ENCODE measurements around the gene ALX3. TPM values are rescaled to one million over a fixed set of nuclear protein-coding genes. Genes with fewer than 3 reads are reported as not detected.

ALX3 gene
- total RNA-seq, 1 experiment from 2014 or later: not detected

DNA sequence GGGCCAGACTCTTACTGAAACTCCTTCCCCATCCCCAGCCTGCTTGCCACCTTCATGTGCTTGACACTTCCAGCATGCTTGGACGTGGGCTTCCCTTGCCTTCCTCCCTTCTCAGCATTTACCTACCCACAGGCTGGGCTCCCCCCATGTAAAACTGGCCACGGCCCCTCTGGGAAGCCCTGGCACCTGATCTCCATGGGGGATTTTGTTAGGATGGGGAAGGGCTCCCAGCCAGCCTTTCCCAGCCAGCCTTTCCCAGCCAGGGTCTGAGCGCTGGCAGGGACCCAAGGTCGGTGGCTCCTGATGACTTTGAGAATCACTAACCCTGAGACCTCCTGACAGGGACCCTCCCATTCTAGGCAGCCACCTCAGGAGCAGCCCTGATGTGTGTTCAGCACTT lies 6.7 kb downstream of the ALX3 start:
- Histone ChIP-seq H3K4me1 (replicated peaks; ENCODE audit: insufficient read depth) (no peaks in the 10 kb centered on the region), H3K36me3 (ENCODE audit: low read depth) (0 out of 2 replicates have a peak, but pooled peaks cover 11% of the 10 kb centered on the region), H3K27ac (no peak overlapping the region), H3K9me3 (ENCODE audit: insufficient read depth, low read depth) (no peaks in the 10 kb centered on the region), H3K4me3 (no peak overlapping the region), H3K27me3 (ENCODE audit: insufficient read depth, low read depth) (no peaks in the 10 kb centered on the region), H4K20me1 (ENCODE audit: insufficient read depth) (no peaks in the 10 kb centered on the region), H3K4me2 (no peak overlapping the region), H3F3A (ENCODE audit: insufficient read depth, low read depth) (peaks cover 6% of the 10 kb centered on the region; the same call in 1 of the 2 replicates), H2AFZ (no peak overlapping the region), H3K9me2 (ENCODE audit: insufficient read depth) (no peaks in the 10 kb centered on the region), H3K79me2 (ENCODE audit: low read depth) (no peaks in the 10 kb centered on the region)
- intact Hi-C loops (cut with micrococcal nuclease; ENCODE audit: unreplicated experiment): no loop called here
- BruUV-seq (replicated peaks): no TSS peak
- DNase-seq: no peak
- no peak for TF ChIP-seq EZH2 (IDR thresholded peaks at IDR 0.05; ENCODE audit: low read depth)
- POLR2A ChIA-PET (ENCODE audit: unreplicated experiment): no interaction called here
- CTCF ChIA-PET: interaction anchor here (1.1 kb wide), 1 partner anchor 39 kb away, joined by 3 read pairs; no protein-coding TSS in a partner anchor

GRCh38 chr1:110062612-110063011 lies 7.9 kb downstream of the ALX3 start:
- TF ChIP-seq EZH2 (IDR thresholded peaks at IDR 0.05; ENCODE audit: low read depth): no peak
- TF ChIP-seq CTCF (conservative IDR thresholded peaks at IDR 0.05): no peak
- Histone ChIP-seq H3K4me2 (no peak overlapping the region), H3K27ac (no peak overlapping the region), H3K79me2 (ENCODE audit: low read depth) (no peaks in the 10 kb centered on the region), H4K20me1 (ENCODE audit: insufficient read depth) (no peaks in the 10 kb centered on the region), H3K4me3 (no peak overlapping the region), H3K27me3 (ENCODE audit: insufficient read depth, low read depth) (no peaks in the 10 kb centered on the region), H3K36me3 (ENCODE audit: low read depth) (0 out of 2 replicates have a peak, but pooled peaks cover 11% of the 10 kb centered on the region), H3F3A (ENCODE audit: insufficient read depth, low read depth) (peaks cover 16% of the 10 kb centered on the region; the same call in 1 of the 2 replicates), H2AFZ (no peak overlapping the region), H3K9me2 (ENCODE audit: insufficient read depth) (no peaks in the 10 kb centered on the region), H3K4me1 (replicated peaks; ENCODE audit: insufficient read depth) (peaks cover 8% of the 10 kb centered on the region; the same call in 1 of the 2 replicates), H3K9me3 (ENCODE audit: insufficient read depth, low read depth) (no peaks in the 10 kb centered on the region)
- ChIA-PET POLR2A (ENCODE audit: unreplicated experiment) (no interaction called here), CTCF (interaction anchor here (0.6 to 1.1 kb wide), 2 partner anchors 17 to 40 kb away, joined by 3 to 5 read pairs; no protein-coding TSS in a partner anchor)
- intact Hi-C loops (cut with micrococcal nuclease; ENCODE audit: unreplicated experiment): no loop called here
- no peak for DNase-seq
- no TSS peak for BruUV-seq (replicated peaks)

- Histone ChIP-seq H3K9me2 (ENCODE audit: insufficient read depth) (no peaks in the 10 kb centered on the region), H4K20me1 (ENCODE audit: insufficient read depth) (no peaks in the 10 kb centered on the region), H3K36me3 (ENCODE audit: low read depth) (peaks cover 16% of the 10 kb centered on the region; the same call in 1 of the 2 replicates), H3F3A (ENCODE audit: insufficient read depth, low read depth) (peaks cover 23% of the 10 kb centered on the region; the same call in 1 of the 2 replicates), H3K4me1 (replicated peaks; ENCODE audit: insufficient read depth) (peaks cover 16% of the 10 kb centered on the region; the same call in 1 of the 2 replicates), H3K27ac (no peak overlapping the region), H3K4me3 (no peak overlapping the region), H3K4me2 (no peak overlapping the region), H3K9me3 (ENCODE audit: insufficient read depth, low read depth) (no peaks in the 10 kb centered on the region), H2AFZ (no peak overlapping the region), H3K79me2 (ENCODE audit: low read depth) (no peaks in the 10 kb centered on the region), H3K27me3 (ENCODE audit: insufficient read depth, low read depth) (no peaks in the 10 kb centered on the region)
- ChIA-PET CTCF (interaction anchor here (0.7 kb wide), 1 partner anchor 26 kb away, joined by 3 read pairs; no protein-coding TSS in a partner anchor), POLR2A (ENCODE audit: unreplicated experiment) (no interaction called here)
- no peak for DNase-seq
- no peak for TF ChIP-seq EZH2 (IDR thresholded peaks at IDR 0.05; ENCODE audit: low read depth)
- no peak for TF ChIP-seq CTCF (conservative IDR thresholded peaks at IDR 0.05)
- intact Hi-C loops (cut with micrococcal nuclease; ENCODE audit: unreplicated experiment): no loop called here
- no TSS peak for BruUV-seq (replicated peaks)
Measured at GRCh38 chr1:110061341-110061740, 9.1 kb downstream of the ALX3 start.

Measured in PC-9 (cell line).